H1 (cell line): ENCODE results near the gene SLC17A8.
"Not testable (repeated sequence)": the region's sequence is repeated elsewhere in the genome, so short reads cannot be mapped to it uniquely, and the experiment has no call there.

Experiments used
- ATF3 ChIP-seq: IDR thresholded peaks from 2 replicates; pipeline ENCODE4 v1.6.1; 2011; ENCODE audit warnings: low read depth, mild to moderate bottlenecking, low read length; ENCODE audit not compliant: insufficient read depth
- CEBPB ChIP-seq: IDR thresholded peaks from 2 replicates; pipeline ENCODE4 v1.6.1; 2012; ENCODE audit warnings: low read depth, low read length
- CHD1 ChIP-seq: IDR thresholded peaks from 2 replicates; pipeline ENCODE4 v1.6.1; 2012; ENCODE audit warnings: low read depth, low read length, improper control_type of control experiment
- CTCF ChIP-seq, 3 experiments: IDR thresholded peaks; 1 replicate in 2 of 3; 2 replicates in 1 of 3; pipeline versions ENCODE4 v1.5.1 to v1.6.1; 2011; ENCODE audit warnings: low read length in 3 of 3, mild to moderate bottlenecking in 3 of 3, inconsistent platforms in 2 of 3, low read depth in 1 of 3, moderate library complexity in 1 of 3; ENCODE audit not compliant: insufficient read depth in 1 of 3; ENCODE audit errors: control extremely low read depth in 1 of 3
- EGR1 ChIP-seq: IDR thresholded peaks from 2 replicates; pipeline ENCODE4 v1.6.1; 2011; ENCODE audit warnings: low read depth, low read length, borderline replicate concordance
- EP300 ChIP-seq, 2 experiments: IDR thresholded peaks; 1 replicate in 1 of 2; 2 replicates in 1 of 2; pipeline ENCODE4 v1.6.1; 2011 to 2012; ENCODE audit warnings: low read depth in 2 of 2, low read length in 2 of 2, mild to moderate bottlenecking in 2 of 2, borderline replicate concordance in 1 of 2, inconsistent platforms in 1 of 2, moderate library complexity in 1 of 2
- GTF2F1 ChIP-seq: IDR thresholded peaks from 2 replicates; pipeline ENCODE4 v1.6.1; 2012; ENCODE audit warnings: low read depth, low read length, improper control_type of control experiment, borderline replicate concordance
- POLR2A ChIP-seq, 2 experiments: IDR thresholded peaks; 1 replicate in 1 of 2; 2 replicates in 1 of 2; pipeline ENCODE4 v1.6.1; 2011; ENCODE audit warnings: low read depth in 2 of 2, low read length in 2 of 2, mild to moderate bottlenecking in 2 of 2; ENCODE audit errors: control extremely low read depth in 1 of 2
- POLR2AphosphoS5 ChIP-seq: IDR thresholded peaks from 2 replicates; pipeline ENCODE4 v1.6.1; 2011; ENCODE audit warnings: low read depth, low read length
- RAD21 ChIP-seq, 2 experiments: IDR thresholded peaks in 1 of 2; conservative IDR thresholded peaks in 1 of 2; 2 replicates each; pipeline ENCODE4 v1.6.1; 2011; ENCODE audit warnings: low read depth in 2 of 2, low read length in 2 of 2, improper control_type of control experiment in 1 of 2, inconsistent platforms in 1 of 2, mild to moderate bottlenecking in 1 of 2, moderate library complexity in 1 of 2
- SP1 ChIP-seq: IDR thresholded peaks from 2 replicates; pipeline ENCODE4 v1.6.1; 2011; ENCODE audit warnings: low read depth, low read length
- SRF ChIP-seq: IDR thresholded peaks from 2 replicates; pipeline ENCODE4 v1.6.1; 2011; ENCODE audit warnings: mild to moderate bottlenecking, low read depth, low read length, moderate library complexity
- TAF1 ChIP-seq: IDR thresholded peaks from 2 replicates; pipeline ENCODE4 v1.6.1; 2011; ENCODE audit warnings: mild to moderate bottlenecking, low read depth, low read length
- YY1 ChIP-seq: IDR thresholded peaks from 2 replicates; pipeline ENCODE4 v1.6.1; 2011; ENCODE audit warnings: low read depth, mild to moderate bottlenecking, low read length

DNA sequence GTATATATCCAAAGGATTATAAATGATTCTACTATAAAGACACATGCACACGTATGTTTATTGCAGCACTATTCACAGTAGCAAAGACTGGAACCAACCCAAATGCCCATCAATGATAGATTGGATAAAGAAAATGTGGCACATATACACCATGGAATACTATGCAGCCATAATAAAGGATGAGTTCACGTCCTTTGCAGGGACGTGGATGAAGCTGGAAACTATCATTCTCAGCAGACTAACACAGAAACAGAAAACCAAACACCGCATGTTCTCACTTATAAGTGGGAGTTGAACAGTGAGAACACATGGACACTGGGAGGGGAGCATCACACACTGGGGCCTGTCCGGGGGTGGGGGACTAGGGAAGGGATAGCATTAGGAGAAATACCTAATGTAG is 48.7 kb upstream of the SLC17A8 start:
- TF ChIP-seq CTCF (IDR thresholded peaks at IDR 0.05; ENCODE audit: control extremely low read depth in 1 of 3, insufficient read depth in 1 of 3, low read depth in 1 of 3, low read length in 3 of 3); TAF1; CHD1; SP1; CEBPB; ATF3; GTF2F1; YY1; POLR2A (IDR thresholded peaks at IDR 0.05; ENCODE audit: control extremely low read depth in 1 of 2, low read depth in 2 of 2, low read length in 2 of 2); POLR2AphosphoS5; SRF; EGR1; EP300 (IDR thresholded peaks at IDR 0.05; ENCODE audit: borderline replicate concordance in 1 of 2, low read depth in 2 of 2, low read length in 2 of 2); RAD21 (IDR thresholded peaks at IDR 0.05 in 1 of 2, conservative IDR thresholded peaks at IDR 0.05 in 1 of 2; ENCODE audit: low read depth in 2 of 2, low read length in 2 of 2): not testable (repeated sequence)
